Esophagus squamous epithelium (tissue), 5 donors: ENCODE data around the gene LARP7. TPM values are rescaled to one million over a fixed set of nuclear protein-coding genes. Genes with fewer than 3 reads are reported as not detected.
"Not testable (repeated sequence)": the region's sequence is repeated elsewhere in the genome, so short reads cannot be mapped to it uniquely, and the experiment has no call there.

ENCODE experiments used
- DNase-seq: peaks from one replicate; lab custom pipeline; 2025; lab: John Stamatoyannopoulos, UW
- H3K27ac ChIP-seq, 4 donors: fragments of 200-600 bp; sonication (generic); one replicate each; pipeline ENCODE4 v1.5.1; 2016 to 2019; ENCODE audit warnings: mild to moderate bottlenecking in 1 of 4
- H3K27me3 ChIP-seq, 4 donors: fragments of 200-600 bp; sonication (generic); 1 replicate in 3 of 4; 2 replicates in 1 of 4; pipeline versions ENCODE4 v1.5.1 to v1.6.0; 2017 to 2021; ENCODE audit warnings: antibody characterized with exemption in 1 of 4
- H3K36me3 ChIP-seq, 3 donors: fragments of 200-600 bp; sonication (generic); one replicate each; pipeline ENCODE4 v1.5.1; 2016 to 2019
- H3K4me1 ChIP-seq, 3 donors: fragments of 200-600 bp; sonication (generic); one replicate each; pipeline ENCODE4 v1.5.1; 2017 to 2019
- H3K4me3 ChIP-seq, 4 donors: fragments of 200-600 bp; sonication (generic); 1 replicate in 3 of 4; 2 replicates in 1 of 4; pipeline ENCODE4 v1.5.1; 2016 to 2019; ENCODE audit warnings: mild to moderate bottlenecking in 2 of 4, moderate library complexity in 1 of 4
- H3K9me3 ChIP-seq, 3 donors: fragments of 200-600 bp; sonication (generic); one replicate each; pipeline ENCODE4 v1.5.1; 2016 to 2019
- POLR2A ChIP-seq, 4 donors: fragments of 450-650 bp; IDR thresholded peaks; one replicate each; pipeline ENCODE4 v1.6.1; 2017; ENCODE audit warnings: antibody characterized with exemption in 4 of 4, mild to moderate bottlenecking in 4 of 4, moderate library complexity in 3 of 4
- WGBS, 2 donors: methylation state at CpG; one replicate each; pipeline ENCODE4 v1.1.5; 2018; 5-methylcytosine and 5-hydroxymethylcytosine counted together
- intact Hi-C: fragments of 100-400 bp; cut with DNase I; formaldehyde crosslinking; loops from one replicate; pipeline ENCODE4 v1.15.0; 2022
- total RNA-seq, 4 donors: library from RNA; depleted of rRNA; stranded (reverse); fragments of >200 nt; gene quantifications; one replicate each; pipeline ENCODE4 v1.1.0, GENCODE V29; 2016
- TF ChIP-seq, protein P1 (sequence below), 6 experiments: fragments of 450-650 bp in 4 of 6; fragments of 200-600 bp in 2 of 6; sonication (generic) in 2 of 6; IDR thresholded peaks; one replicate each; pipeline ENCODE4 v1.5.1; 2016 to 2019; ENCODE audit warnings: antibody characterized with exemption in 6 of 6, mild to moderate bottlenecking in 4 of 6, moderate library complexity in 4 of 6
- donor health status: DM: yes; HTN: yes; CAD: no.

LARP7 gene
- total RNA-seq, 4 donors from 2014 or later, result 21.0 to 38.1 (median 30.1) TPM

GRCh38 chr4:112633477-112634235 is 3.3 kb upstream of the LARP7 start:
- H3K27me3 ChIP-seq, result no peaks in the 10 kb centered on the region
- TF ChIP-seq, protein P1, sequence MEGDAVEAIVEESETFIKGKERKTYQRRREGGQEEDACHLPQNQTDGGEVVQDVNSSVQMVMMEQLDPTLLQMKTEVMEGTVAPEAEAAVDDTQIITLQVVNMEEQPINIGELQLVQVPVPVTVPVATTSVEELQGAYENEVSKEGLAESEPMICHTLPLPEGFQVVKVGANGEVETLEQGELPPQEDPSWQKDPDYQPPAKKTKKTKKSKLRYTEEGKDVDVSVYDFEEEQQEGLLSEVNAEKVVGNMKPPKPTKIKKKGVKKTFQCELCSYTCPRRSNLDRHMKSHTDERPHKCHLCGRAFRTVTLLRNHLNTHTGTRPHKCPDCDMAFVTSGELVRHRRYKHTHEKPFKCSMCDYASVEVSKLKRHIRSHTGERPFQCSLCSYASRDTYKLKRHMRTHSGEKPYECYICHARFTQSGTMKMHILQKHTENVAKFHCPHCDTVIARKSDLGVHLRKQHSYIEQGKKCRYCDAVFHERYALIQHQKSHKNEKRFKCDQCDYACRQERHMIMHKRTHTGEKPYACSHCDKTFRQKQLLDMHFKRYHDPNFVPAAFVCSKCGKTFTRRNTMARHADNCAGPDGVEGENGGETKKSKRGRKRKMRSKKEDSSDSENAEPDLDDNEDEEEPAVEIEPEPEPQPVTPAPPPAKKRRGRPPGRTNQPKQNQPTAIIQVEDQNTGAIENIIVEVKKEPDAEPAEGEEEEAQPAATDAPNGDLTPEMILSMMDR (IDR thresholded peaks at IDR 0.05), result peak in 4 of 6 experiments; percentile 17 to 43 (median 24)
- no peak for TF ChIP-seq POLR2A (IDR thresholded peaks at IDR 0.05)
- WGBS, 2 donors, result 26 to 33% methylated on average over 4 of the region's 4 CpGs
- intact Hi-C loops, result loop anchor here (10.0 kb wide), 2 partner anchors 131 to 301 kb away; no protein-coding TSS in a partner anchor
- peaks cover 0 to 15% (median 0%) of the 10 kb centered on the region in 3 donors for H3K36me3 ChIP-seq
- no peak overlapping the region for H3K4me3 ChIP-seq
- H3K27ac ChIP-seq, result no peak overlapping the region
- H3K9me3 ChIP-seq, result no peaks in the 10 kb centered on the region
- H3K4me1 ChIP-seq, result peaks cover 9 to 32% (median 12%) of the 10 kb centered on the region in 3 donors
- no peak for DNase-seq

DNA sequence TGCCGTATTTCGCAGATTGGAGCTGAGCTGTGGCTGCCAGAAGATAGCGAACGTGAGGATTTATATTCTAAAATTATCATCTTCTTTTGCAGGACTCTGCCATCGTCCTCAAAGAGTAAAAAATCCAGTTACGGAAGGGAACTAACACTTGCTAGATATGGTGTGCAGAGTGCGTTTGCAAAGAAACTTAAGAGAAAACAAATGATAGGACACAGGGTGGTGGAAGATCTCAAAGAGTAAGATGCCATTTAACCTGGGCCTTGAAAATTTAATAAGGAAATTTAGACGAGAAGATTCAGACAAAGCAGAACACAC is 566 bp downstream of the LARP7 start:
- peak overlapping the region; percentile 47 to 81 (median 69) for H3K4me3 ChIP-seq
- H3K27me3 ChIP-seq, result no peaks in the 10 kb centered on the region
- intact Hi-C loops, result loop anchor here (10.0 kb wide), 2 partner anchors 127 to 297 kb away; no protein-coding TSS in a partner anchor
- no peak for DNase-seq
- peaks cover 0 to 15% (median 0%) of the 10 kb centered on the region in 3 donors for H3K36me3 ChIP-seq
- H3K9me3 ChIP-seq, result no peaks in the 10 kb centered on the region
- H3K4me1 ChIP-seq, result peaks cover 11 to 35% (median 12%) of the 10 kb centered on the region in 3 donors
- peak overlapping the region; percentile 87 to 98 (median 95) for H3K27ac ChIP-seq
- 0% methylated on average over 8 of the region's 8 CpGs for WGBS, 2 donors
- TF ChIP-seq, protein P1 (IDR thresholded peaks at IDR 0.05), result no peak
- TF ChIP-seq POLR2A (IDR thresholded peaks at IDR 0.05), result no peak

DNA sequence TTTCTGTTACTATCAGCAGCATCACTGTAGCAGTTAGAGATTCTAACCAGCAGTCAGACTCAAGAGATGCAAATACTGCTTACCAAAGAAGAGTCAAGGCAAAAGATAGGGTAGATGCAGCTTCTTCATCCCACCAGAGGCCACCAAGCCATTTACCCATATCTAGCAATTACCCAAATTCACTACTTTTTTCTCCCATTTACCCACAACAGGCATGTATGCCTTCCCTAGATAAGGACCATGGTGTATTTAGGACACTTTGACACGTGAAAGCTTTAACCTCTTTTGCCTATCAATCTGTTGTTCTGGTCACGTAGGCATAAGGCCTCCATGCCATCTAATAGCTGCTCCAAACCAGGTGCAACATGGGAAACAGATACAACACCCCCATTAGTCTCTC is 5.6 kb downstream of the LARP7 start:
- DNase-seq, result no peak
- TF ChIP-seq, protein P1 (IDR thresholded peaks at IDR 0.05), result no peak
- TF ChIP-seq POLR2A (IDR thresholded peaks at IDR 0.05), result no peak
- Histone ChIP-seq H3K27ac (no peak overlapping the region), H3K4me3 (no peak overlapping the region), H3K36me3 (peaks cover 13 to 65% (median 14%) of the 10 kb centered on the region in 3 donors), H3K4me1 (peaks cover 8 to 14% (median 9%) of the 10 kb centered on the region in 3 donors), H3K27me3 (no peaks in the 10 kb centered on the region), H3K9me3 (no peaks in the 10 kb centered on the region)
- 89 to 97% methylated on average over 2 of the region's 2 CpGs for WGBS, 2 donors
- intact Hi-C loops, result no loop called here

GRCh38 chr4:112644595-112645535 is 7.9 kb downstream of the LARP7 start:
- H3K9me3 ChIP-seq, H3K4me3 ChIP-seq, H3K4me1 ChIP-seq, DNase-seq, intact Hi-C loops, H3K27me3 ChIP-seq, H3K27ac ChIP-seq: not testable (repeated sequence)
- H3K36me3 ChIP-seq, result peaks cover 14 to 88% (median 20%) of the 10 kb centered on the region in 3 donors
- 83 to 87% methylated on average over 8 to 10 of the region's 10 CpGs for WGBS, 2 donors

DNA sequence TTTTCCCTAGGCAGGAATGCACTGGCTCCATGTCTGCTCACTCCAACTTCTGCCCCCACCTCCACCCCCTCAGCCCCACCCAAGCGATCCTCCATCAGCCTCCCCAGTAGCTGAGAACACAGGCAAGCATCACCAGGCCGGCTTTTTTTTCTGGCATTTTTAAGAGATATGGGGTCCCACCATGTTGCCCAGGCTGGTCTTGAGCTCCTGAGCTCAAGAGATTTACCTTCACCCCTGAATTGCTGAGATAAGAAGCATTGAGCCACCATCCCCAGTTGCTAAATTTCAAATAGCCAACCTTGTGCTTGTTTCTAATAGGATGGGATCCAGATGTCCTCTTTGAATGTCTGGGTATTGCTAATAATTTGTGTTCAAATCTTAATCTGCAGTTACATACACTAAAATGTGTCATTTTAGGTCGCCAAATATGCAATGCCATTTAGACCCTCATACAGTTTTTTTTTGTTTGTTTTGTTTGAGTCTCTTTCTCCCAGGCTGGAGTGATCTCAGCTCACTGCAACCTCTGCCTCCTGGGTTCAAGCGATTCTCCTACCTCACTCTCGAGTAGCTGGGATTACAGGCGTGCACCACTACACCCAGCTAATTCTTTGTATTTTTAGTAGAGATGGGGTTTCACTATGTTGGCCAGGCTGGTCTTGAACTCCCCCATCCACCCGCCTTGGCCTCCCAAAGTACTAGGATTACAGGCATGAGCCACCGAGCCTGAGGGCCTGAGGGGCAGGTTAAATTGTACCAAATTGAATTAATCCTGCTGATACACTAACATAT is 8.8 kb downstream of the LARP7 start:
- whole genome bisulfite sequencing, 2 donors, result 73 to 74% methylated on average over 8 of the region's 8 CpGs
- no peak for TF ChIP-seq POLR2A (IDR thresholded peaks at IDR 0.05)
- TF ChIP-seq, protein P1 (IDR thresholded peaks at IDR 0.05), result no peak

More for the DNA sequence above, 8.8 kb downstream of the LARP7 start:
- intact Hi-C loops, result no loop called here
- peaks cover 0 to 3% (median 0%) of the 10 kb centered on the region in 3 donors for H3K4me1 ChIP-seq
- no peaks in the 10 kb centered on the region for H3K27me3 ChIP-seq
- peaks cover 14 to 96% (median 20%) of the 10 kb centered on the region in 3 donors for H3K36me3 ChIP-seq
- no peak overlapping the region for H3K27ac ChIP-seq
- H3K4me3 ChIP-seq, result no peak overlapping the region
- no peak for DNase-seq
- no peaks in the 10 kb centered on the region for H3K9me3 ChIP-seq
